Activated CD4-positive, alpha-beta memory T cell treated with anti-CD3 and anti-CD28 coated beads, Interleukin-2, amount 10 ng/mL, durations not matched to agents 7 days and 5 days (primary cell): ENCODE measurements around the gene OSCAR. TPM values are rescaled to one million over a fixed set of nuclear protein-coding genes. Genes with fewer than 3 reads are reported as not detected.
A peak's percentile ranks its signal among the peaks of the same experiment; 100 is the strongest.
"Not testable (repeated sequence)": the region's sequence is repeated elsewhere in the genome, so short reads cannot be mapped to it uniquely, and the experiment has no call there.

Experiments used
- CTCF ChIA-PET: fragments of 350-600 bp; sonication (Branson Sonifier 250); formaldehyde crosslinking; loops from one replicate; lab custom pipeline; 2021; ENCODE audit warnings: antibody characterized with exemption, inconsistent platforms; lab: Charles Lee
- POLR2A ChIA-PET: fragments of 350-600 bp; sonication (Branson Sonifier 250); formaldehyde crosslinking; loops from one replicate; lab custom pipeline; 2021; ENCODE audit warnings: antibody characterized with exemption; lab: Charles Lee
- DNase-seq: peaks from one replicate; pipeline ENCODE4 v3.0.0-alpha.2; 2020
- H3K27ac Mint-ChIP-seq: one replicate; pipeline ENCODE4 v1.8.0; 2021; ENCODE audit warnings: mild to moderate bottlenecking, mixed read lengths
- H3K27me3 Mint-ChIP-seq: one replicate; pipeline ENCODE4 v1.8.0; 2021; ENCODE audit warnings: mixed read lengths
- H3K36me3 Mint-ChIP-seq: one replicate; pipeline ENCODE4 v1.8.0; 2021; ENCODE audit warnings: low read depth, mixed read lengths
- H3K4me1 Mint-ChIP-seq: one replicate; pipeline ENCODE4 v1.8.0; 2021; ENCODE audit warnings: mixed read lengths
- H3K4me3 Mint-ChIP-seq: one replicate; pipeline ENCODE4 v1.8.0; 2021; ENCODE audit warnings: mild to moderate bottlenecking, mixed read lengths
- H3K9me3 Mint-ChIP-seq: one replicate; pipeline ENCODE4 v1.8.0; 2021; ENCODE audit warnings: mixed read lengths
- total RNA-seq, 2 experiments: library from RNA; stranded (reverse); gene quantifications; one replicate each; pipeline ENCODE4 v1.2.3, GENCODE V29; 2021

Gene OSCAR
- total RNA-seq, 2 experiments from 2014 or later, result 0.40 TPM; not detected in 1

DNA sequence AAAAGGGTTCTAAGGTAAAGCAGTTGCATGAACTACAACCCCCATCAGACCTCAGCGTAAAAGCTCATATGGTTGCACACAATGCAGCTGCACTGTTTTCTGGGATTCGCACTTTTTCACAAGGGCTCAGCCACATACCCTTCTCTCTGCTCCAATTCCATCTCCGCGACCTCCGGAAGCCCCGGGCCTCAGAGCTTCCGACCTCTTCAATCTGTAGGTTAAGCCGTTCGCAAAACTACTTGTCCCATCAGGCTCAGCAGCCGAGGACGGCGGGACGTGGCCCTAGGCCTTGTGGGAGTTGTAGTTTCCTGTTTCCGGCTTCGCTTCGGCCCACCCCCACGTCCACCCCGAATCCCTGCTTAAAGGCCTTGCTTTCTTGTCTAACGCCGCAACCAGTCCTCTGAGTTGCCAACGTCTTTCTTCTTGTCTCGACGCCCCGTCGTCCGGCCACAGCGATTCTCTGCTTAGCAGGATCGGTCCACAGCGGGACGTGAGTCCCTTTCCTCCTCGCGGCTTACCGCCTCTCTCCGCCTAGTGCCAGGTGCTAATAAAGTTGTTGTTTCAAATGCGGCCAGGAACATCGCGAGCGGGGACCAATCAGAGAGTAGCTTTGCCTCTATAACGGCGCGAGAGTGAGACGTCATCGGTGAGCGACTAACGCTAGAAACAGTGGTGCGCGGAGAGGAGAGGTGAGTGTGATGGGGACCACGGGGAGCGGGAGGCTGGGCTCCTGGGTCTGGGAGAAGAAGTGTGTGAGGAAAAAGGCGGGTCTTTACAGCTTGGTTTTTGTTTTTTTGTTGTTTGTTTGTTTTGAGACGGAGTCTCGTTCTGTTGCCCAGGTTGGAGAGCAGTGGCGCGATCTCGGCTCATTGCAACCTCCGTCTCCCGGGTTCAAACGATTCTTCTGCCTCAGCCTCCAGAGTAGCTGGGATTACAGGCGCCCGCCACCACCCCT lies 14.8 kb upstream of the OSCAR start, which contains the start of the genes PRPF31 and TFPT:
Gene PRPF31 (plus strand): TSS at position 646 of the 955 bp plus-strand sequence. CDS start 2,525 bp downstream, outside the sequence.
Gene TFPT (minus strand): TSS at position 549 of the 955 bp plus-strand sequence. CDS start 388 bp downstream, at position 161.
- peak within 1 kb of the TSS; percentile 86 for H3K4me3 Mint-ChIP-seq
- no peaks in the 10 kb centered on the region for H3K27me3 Mint-ChIP-seq
- peaks cover 35% of the 10 kb centered on the region for H3K4me1 Mint-ChIP-seq
- POLR2A ChIA-PET, result interaction anchor here (0.6 to 5.2 kb wide), 20 partner anchors 9 to 333 kb away, joined by 3 to 52 read pairs (median 4); partner anchors contain the start of genes CNOT3, LENG8, MBOAT7 and NDUFA3
- peak; percentile 97 for DNase-seq
- peak within 1 kb of the TSS; percentile 74 for H3K27ac Mint-ChIP-seq
- CTCF ChIA-PET, result interaction anchor here (1.0 to 2.8 kb wide), 6 partner anchors 13 to 273 kb away, joined by 3 to 16 read pairs (median 4); partner anchors contain the start of genes CNOT3, MBOAT7 and NDUFA3
- H3K36me3 Mint-ChIP-seq, result peaks cover 35% of the 10 kb centered on the region
- H3K9me3 Mint-ChIP-seq, result no peaks in the 10 kb centered on the region

DNA sequence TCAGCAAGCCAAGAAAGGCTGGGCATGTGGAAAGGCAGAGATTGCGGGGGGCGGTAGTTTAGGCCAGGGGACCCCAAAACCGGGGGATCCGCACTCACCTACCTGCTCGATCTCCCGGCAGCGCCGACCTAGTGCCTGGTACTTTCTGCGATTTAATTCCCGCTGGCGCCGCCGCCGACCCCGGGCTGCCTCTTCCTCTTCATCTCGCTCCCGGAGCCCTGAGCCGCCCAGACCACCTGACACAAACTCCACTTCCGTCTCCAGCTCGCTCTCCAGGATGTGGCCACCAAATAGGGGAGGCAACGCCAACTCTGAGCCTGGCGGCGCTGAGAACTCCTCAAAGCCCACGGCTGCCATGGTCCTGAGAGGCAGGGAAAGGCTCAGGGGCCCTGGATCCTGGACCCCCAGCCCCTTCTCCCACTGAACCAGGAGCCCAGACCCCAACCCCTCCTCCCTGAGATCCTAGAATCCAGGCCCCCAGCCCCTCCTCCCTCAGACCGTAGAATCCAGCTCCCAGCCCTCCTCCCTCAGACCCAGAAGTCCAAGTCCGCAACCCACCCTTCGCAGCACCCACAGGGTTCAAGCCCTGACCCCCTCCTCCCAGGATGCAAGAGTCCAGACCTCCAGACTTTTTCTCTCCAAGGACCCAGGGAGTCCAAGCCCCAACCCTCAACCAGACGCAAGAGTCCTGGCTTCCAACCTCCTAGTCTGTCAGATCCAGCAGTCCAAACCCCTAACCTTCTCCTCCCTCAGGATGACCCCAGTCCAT lies 13.9 kb upstream of the OSCAR start:
- Mint-ChIP-seq H3K36me3 (peaks cover 37% of the 10 kb centered on the region), H3K9me3 (no peaks in the 10 kb centered on the region), H3K4me1 (peaks cover 37% of the 10 kb centered on the region), H3K4me3 (peak overlapping the region; percentile 86), H3K27ac (peak overlapping the region; percentile 74), H3K27me3 (no peaks in the 10 kb centered on the region)
- CTCF ChIA-PET, result interaction anchor here (1.0 to 2.8 kb wide), 5 partner anchors 12 to 274 kb away, joined by 3 to 16 read pairs (median 4); partner anchors contain the start of genes CNOT3 and NDUFA3
- peak; percentile 76 for DNase-seq
- POLR2A ChIA-PET, result interaction anchor here (0.7 to 5.2 kb wide), 15 partner anchors 8 to 95 kb away, joined by 3 to 52 read pairs (median 5); partner anchors contain the start of genes CNOT3, LENG1, MBOAT7 and NDUFA3

DNA sequence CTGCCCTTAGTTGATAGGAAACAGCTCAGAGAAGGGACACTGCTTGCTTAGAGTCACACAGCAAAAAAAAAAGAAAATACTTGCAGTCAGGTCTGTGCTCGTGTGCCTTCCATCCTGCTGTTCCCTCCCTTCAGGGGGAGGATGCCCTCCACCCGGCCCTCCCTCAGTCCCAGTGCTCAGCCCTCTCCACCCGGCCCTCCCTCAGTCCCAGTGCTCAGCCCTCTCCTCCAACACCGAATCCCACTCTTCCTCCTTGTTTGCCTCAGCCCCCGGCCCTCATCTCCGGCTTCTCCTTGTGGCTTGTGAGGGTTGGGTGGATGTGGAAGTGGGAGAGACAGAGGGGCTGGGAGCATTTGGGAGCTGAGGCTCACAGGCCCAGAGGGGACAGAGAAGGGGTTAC lies 9.0 kb upstream of the OSCAR start:
- no peaks in the 10 kb centered on the region for H3K27me3 Mint-ChIP-seq
- POLR2A ChIA-PET, result interaction anchor here (1.7 kb wide), 1 partner anchor 91 kb away, joined by 4 read pairs; the partner anchor contains the start of gene RPS9
- no peak overlapping the region for H3K27ac Mint-ChIP-seq
- no peak for DNase-seq
- CTCF ChIA-PET, result no interaction called here
- H3K9me3 Mint-ChIP-seq, result no peaks in the 10 kb centered on the region
- peaks cover 27% of the 10 kb centered on the region for H3K4me1 Mint-ChIP-seq
- H3K4me3 Mint-ChIP-seq, result no peak overlapping the region
- H3K36me3 Mint-ChIP-seq, result peaks cover 65% of the 10 kb centered on the region

DNA sequence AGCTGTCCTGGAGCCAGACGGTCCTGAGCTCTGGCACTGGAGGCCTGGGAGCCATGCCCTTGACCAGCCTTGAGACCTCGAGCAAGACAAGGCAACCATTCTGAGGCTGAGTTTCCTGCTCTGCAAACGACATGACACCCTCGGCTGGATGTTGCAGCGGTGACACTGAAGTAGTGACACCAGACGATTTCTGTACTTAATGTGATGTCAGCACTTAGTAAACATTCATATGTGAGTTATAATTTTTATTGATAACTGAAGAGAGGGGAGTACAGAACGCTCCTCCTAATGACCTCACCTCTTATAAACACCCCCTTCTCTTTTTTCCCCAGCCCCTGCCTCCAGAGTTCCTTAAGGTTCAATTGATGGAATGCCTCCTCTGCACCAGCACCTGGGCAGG lies 7.9 kb upstream of the OSCAR start:
- H3K27ac Mint-ChIP-seq, result no peak overlapping the region
- peaks cover 56% of the 10 kb centered on the region for H3K36me3 Mint-ChIP-seq
- no peak overlapping the region for H3K4me3 Mint-ChIP-seq
- ChIA-PET CTCF (no interaction called here), POLR2A (interaction anchor here (1.7 kb wide), 1 partner anchor 93 kb away, joined by 4 read pairs; the partner anchor contains the start of gene RPS9)
- no peaks in the 10 kb centered on the region for H3K27me3 Mint-ChIP-seq
- DNase-seq, result no peak
- no peaks in the 10 kb centered on the region for H3K9me3 Mint-ChIP-seq
- H3K4me1 Mint-ChIP-seq, result peaks cover 25% of the 10 kb centered on the region

DNA sequence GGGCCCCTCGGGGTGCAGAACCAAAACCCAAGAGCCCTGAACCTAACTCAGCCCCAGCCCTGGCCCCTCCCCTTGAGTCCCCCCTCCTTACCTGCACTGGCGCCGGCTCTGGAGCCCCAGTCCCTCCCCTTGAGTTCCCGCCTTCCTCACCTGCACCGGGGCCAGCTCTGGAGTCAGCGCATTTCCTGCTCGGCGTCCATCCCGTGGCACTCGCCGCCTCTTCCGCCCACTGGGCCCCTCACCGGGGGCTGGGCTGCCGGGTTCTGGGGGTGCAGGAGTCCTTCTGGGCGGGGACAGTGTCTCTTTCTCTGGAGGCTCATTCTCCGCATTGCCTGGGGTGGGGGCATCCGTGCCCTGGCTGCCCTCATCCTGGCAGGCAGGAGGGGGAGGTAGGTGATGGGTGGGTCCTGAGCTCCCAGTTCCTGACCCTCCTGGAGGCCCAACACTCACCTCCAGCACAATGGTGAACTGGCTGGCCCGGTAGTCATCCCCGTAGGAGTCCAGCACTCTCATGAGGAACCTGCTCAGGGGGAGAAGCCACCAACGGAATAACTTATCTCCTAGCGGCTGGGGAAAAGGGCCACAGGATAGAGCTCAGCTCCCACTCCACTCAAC lies 7.4 kb upstream of the OSCAR start:
- ChIA-PET CTCF (no interaction called here), POLR2A (interaction anchor here (1.7 kb wide), 1 partner anchor 93 kb away, joined by 4 read pairs; the partner anchor contains the start of gene RPS9)

DNA sequence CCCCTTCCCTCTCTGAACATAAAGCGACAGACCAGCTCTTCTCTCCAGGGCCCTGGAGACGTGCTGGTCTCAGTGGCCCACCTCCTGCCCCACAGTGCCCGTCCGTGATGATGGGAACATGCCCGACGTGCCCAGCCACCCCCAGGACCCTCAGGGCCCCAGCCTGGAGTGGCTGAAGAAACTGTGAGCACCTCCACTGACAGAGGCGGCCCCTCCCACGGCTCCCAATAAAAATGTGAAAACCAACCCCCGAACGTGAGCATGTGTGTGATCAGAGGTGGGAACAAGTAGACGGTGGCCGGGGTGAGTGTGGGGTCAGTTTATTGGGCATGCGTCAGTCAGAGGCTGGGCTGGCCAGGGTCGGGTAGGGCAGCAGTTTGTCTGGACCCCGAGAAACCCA lies 6.1 kb upstream of the OSCAR start:
- Mint-ChIP-seq H3K36me3 (peaks cover 50% of the 10 kb centered on the region), H3K4me1 (peaks cover 34% of the 10 kb centered on the region), H3K27ac (no peak overlapping the region), H3K9me3 (no peaks in the 10 kb centered on the region), H3K27me3 (no peaks in the 10 kb centered on the region), H3K4me3 (no peak overlapping the region)
- DNase-seq, result no peak
- ChIA-PET CTCF (no interaction called here), POLR2A (interaction anchor here (1.0 kb wide), 1 partner anchor 8 kb away, joined by 4 read pairs; the partner anchor contains the start of genes PRPF31 and TFPT)

More for the DNA sequence above, 7.4 kb upstream of the OSCAR start:
- no peaks in the 10 kb centered on the region for H3K9me3 Mint-ChIP-seq
- no peaks in the 10 kb centered on the region for H3K27me3 Mint-ChIP-seq
- H3K4me1 Mint-ChIP-seq, result peaks cover 27% of the 10 kb centered on the region
- no peak overlapping the region for H3K27ac Mint-ChIP-seq
- peaks cover 51% of the 10 kb centered on the region for H3K36me3 Mint-ChIP-seq
- no peak for DNase-seq
- no peak overlapping the region for H3K4me3 Mint-ChIP-seq

DNA sequence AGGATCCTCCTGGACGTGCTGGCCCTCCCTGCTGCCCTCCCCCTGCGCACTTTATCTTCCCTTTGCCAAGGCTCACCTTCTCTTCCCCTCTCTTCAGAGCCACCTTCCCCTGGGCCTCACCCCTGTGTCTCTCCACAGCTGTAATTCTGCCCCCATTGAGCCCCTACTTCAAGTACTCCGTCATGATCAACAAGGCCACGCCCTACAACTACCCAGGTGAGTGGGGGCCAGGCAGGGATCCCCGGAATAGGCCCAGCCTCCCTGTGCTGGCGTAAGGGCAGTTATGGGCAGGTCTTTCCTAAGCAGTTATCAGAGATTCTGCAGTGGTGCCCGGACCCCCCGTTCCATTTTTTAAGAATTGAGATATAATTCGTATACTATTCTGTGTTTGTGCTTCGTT lies 5.2 kb upstream of the OSCAR start:
- POLR2A ChIA-PET, result interaction anchor here (1.0 kb wide), 1 partner anchor 9 kb away, joined by 4 read pairs; the partner anchor contains the start of genes PRPF31 and TFPT
- Mint-ChIP-seq H3K27ac (no peak overlapping the region), H3K27me3 (no peaks in the 10 kb centered on the region), H3K9me3 (no peaks in the 10 kb centered on the region), H3K4me3 (no peak overlapping the region), H3K36me3 (peaks cover 47% of the 10 kb centered on the region), H3K4me1 (peaks cover 34% of the 10 kb centered on the region)
- CTCF ChIA-PET, result no interaction called here
- no peak for DNase-seq

DNA sequence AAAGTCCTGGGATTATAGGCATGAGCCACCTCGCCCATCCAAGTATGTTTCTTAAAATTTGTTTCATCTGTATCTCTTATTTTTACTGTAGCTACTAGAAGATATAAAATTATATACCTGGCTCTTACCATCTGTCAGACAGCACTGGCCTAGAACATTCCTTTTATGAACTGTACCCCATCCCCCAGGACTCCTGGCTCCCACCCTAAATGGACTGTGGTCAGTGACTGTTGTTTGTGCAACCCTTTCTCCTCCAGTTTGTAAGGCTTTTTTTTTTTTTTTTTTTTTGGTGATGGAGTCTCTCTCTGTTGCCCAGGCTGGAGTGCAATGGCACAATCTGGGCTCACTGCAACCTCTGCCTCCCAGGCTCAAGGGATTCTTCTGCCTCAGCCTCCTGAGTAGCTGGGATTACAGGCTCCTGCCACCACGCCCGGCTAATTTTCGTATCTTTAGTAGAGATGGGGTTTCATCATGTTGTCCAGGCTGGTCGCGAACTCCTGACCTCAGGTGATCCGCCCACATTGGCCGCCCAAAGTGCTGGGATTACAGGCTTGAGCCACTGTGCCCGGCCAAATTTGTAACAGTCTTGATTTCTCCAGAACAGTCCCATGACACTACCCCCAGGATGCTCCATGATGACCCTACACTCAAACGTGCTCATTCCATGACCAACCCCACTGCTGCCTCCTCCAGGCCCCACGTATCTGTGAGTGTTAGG lies 4.6 kb upstream of the OSCAR start:
- Mint-ChIP-seq H3K36me3 (peaks cover 43% of the 10 kb centered on the region), H3K9me3 (no peaks in the 10 kb centered on the region), H3K27ac (no peak overlapping the region), H3K27me3 (no peaks in the 10 kb centered on the region), H3K4me1 (peaks cover 31% of the 10 kb centered on the region), H3K4me3 (no peak overlapping the region)
- POLR2A ChIA-PET, result no interaction called here
- CTCF ChIA-PET, result no interaction called here
- DNase-seq, result no peak

DNA sequence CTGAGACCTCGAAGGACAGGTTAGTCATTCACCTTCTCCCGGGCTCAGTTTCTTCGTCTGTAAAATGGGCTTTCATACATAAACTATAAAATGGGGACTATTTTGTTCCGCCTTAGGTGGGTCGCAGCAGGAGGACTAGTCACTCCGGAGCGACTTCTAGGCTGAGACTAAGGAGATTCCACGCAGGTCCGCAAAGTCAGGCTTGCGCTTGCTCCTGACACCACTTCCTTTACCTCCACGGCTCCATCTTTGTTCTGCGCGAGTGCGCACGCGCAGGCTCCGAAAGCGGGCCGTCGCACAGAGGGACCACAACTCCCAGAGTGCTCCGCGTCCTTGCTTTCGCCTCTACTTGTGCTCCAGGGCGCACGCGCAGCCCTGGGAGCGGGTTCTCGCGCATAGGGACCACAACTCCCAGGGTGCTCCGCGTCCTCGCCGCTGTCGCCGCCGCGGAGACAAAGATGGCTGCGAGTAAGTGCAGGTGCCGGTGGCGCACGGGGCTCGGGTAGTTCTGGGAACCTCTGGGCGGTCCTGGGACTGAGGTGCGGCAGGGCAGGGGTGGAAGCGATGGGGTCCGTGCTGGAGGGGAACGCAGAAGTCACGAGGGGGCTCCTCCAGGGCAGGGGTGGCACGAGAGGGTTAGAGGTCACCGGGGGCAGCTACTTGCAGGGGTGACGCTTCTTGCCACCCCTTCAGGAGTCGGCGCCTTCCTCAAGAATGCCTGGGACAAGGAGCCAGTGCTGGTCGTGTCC lies 2.0 kb upstream of the OSCAR start, which contains the start of gene NDUFA3:
Gene NDUFA3 (plus strand): TSS at position 435 of the 749 bp plus-strand sequence. CDS start 24 bp downstream, at position 459.
- Mint-ChIP-seq H3K36me3 (peaks cover 25% of the 10 kb centered on the region), H3K27ac (peak within 1 kb of the TSS; percentile 90), H3K4me1 (peaks cover 30% of the 10 kb centered on the region), H3K4me3 (peak within 1 kb of the TSS; percentile 97), H3K27me3 (no peaks in the 10 kb centered on the region), H3K9me3 (no peaks in the 10 kb centered on the region)
- CTCF ChIA-PET, result interaction anchor here (1.2 to 1.8 kb wide), 3 partner anchors 13 to 164 kb away, joined by 4 to 6 read pairs (median 4); partner anchors contain the start of genes CNOT3, PRPF31 and TFPT
- peak; percentile 99 for DNase-seq
- POLR2A ChIA-PET, result interaction anchor here (1.2 to 3.3 kb wide), 3 partner anchors 12 to 98 kb away, joined by 3 to 25 read pairs (median 6); partner anchors contain the start of genes CNOT3, PRPF31, RPS9 and TFPT

DNA sequence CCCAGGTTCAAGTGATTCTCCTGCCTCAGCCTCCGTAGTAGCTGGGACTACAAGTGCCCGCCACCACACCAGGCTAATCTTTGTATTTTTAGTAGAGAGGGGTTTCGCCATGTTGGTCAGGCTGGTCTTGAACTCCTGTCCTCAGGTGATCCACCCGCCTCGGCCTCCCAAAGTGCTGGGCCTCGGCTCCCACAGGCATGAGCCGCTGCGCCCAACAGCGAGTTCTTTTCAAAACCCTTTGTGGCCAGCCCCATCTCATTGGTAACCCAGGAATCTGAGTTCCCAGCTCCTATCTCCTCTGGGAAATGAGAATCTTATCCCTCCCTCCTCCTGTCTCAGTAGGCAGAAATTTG lies 724 bp downstream of the OSCAR start:
- peaks cover 27% of the 10 kb centered on the region for H3K4me1 Mint-ChIP-seq
- H3K9me3 Mint-ChIP-seq, POLR2A ChIA-PET, H3K27me3 Mint-ChIP-seq, H3K4me3 Mint-ChIP-seq, CTCF ChIA-PET, DNase-seq, H3K27ac Mint-ChIP-seq, H3K36me3 Mint-ChIP-seq: not testable (repeated sequence)
